ENCODE measurements around the gene TXNDC5.

Gene TXNDC5

GRCh38 chr6:7878401-7878964 is 32.1 kb downstream of the TXNDC5 start:
- no peak for DNase-seq (ENCODE audit: low read depth, low spot score)
- no peak overlapping the region for H3K27ac ChIP-seq

- DNase-seq (ENCODE audit: low read depth, low spot score) = no peak
- no peak overlapping the region for H3K27ac ChIP-seq
Observed at GRCh38 chr6:7868926-7869325, 41.7 kb downstream of the TXNDC5 start.

GRCh38 chr6:7866526-7866925 is 44.1 kb downstream of the TXNDC5 start:
- no peak for DNase-seq (ENCODE audit: low read depth, low spot score)
- H3K27ac ChIP-seq = no peak overlapping the region

- DNase-seq (ENCODE audit: low read depth, low spot score) = no peak
- no peak overlapping the region for H3K27ac ChIP-seq
Observed at GRCh38 chr6:7865781-7866180, 44.8 kb downstream of the TXNDC5 start.

- no peak overlapping the region for H3K27ac ChIP-seq
- no peak for DNase-seq (ENCODE audit: low read depth, low spot score)
Observed at GRCh38 chr6:7859591-7859990, 51.0 kb downstream of the TXNDC5 start.

- DNase-seq (ENCODE audit: low read depth, low spot score) = no peak
- no peak overlapping the region for H3K27ac ChIP-seq
Observed at GRCh38 chr6:7851780-7852179, 58.8 kb downstream of the TXNDC5 start.

- no peak for DNase-seq (ENCODE audit: low read depth, low spot score)
- H3K27ac ChIP-seq = no peak overlapping the region
Observed at GRCh38 chr6:7848229-7848628, 62.4 kb downstream of the TXNDC5 start.

- no peak for DNase-seq (ENCODE audit: low read depth, low spot score)
Observed at GRCh38 chr6:7846966-7847818, 63.4 kb downstream of the TXNDC5 start.

GRCh38 chr6:7841781-7842468 is 68.7 kb downstream of the TXNDC5 start:
- DNase-seq (ENCODE audit: low read depth, low spot score) = no peak
- H3K27ac ChIP-seq = no peak overlapping the region

More at GRCh38 chr6:7846966-7847818, 63.4 kb downstream of the TXNDC5 start:
- no peak overlapping the region for H3K27ac ChIP-seq

GRCh38 chr6:7836371-7837026 is 74.1 kb downstream of the TXNDC5 start:
- no peak overlapping the region for H3K27ac ChIP-seq
- no peak for DNase-seq (ENCODE audit: low read depth, low spot score)

- no peak for DNase-seq (ENCODE audit: low read depth, low spot score)
- H3K27ac ChIP-seq = no peak overlapping the region
Observed at GRCh38 chr6:7833751-7834070, 76.9 kb downstream of the TXNDC5 start.

- DNase-seq (ENCODE audit: low read depth, low spot score) = no peak
- H3K27ac ChIP-seq = no peak overlapping the region
Observed at GRCh38 chr6:7832904-7833750, 77.5 kb downstream of the TXNDC5 start.
